GM12878 (cell line): ENCODE data around the gene TSPAN2. TPM values are rescaled to one million over a fixed set of nuclear protein-coding genes. Genes with fewer than 3 reads are reported as not detected.

Source experiments
- ATAC-seq: fragments of 200-7000 bp; cut with Tn5 transposase; 3 replicates; pipeline ENCODE4 v1.9.1; 2020; ENCODE audit warnings: mild to moderate bottlenecking, moderate library complexity
- BruUV-seq: library from RNA; stranded (reverse); fragments of 400-500 nt; replicated peaks from 2 replicates; lab custom pipeline; 2021; lab: Mats Ljungman, UMichigan
- CTCF ChIA-PET: fragments of 300-600 bp; sonication (Branson Sonifier 250); formaldehyde crosslinking; extraction: SDS; loops from one replicate; lab custom pipeline; 2021; ENCODE audit warnings: inconsistent platforms; lab: Yijun Ruan, JAX
- POLR2A ChIA-PET: fragments of 350-600 bp; formaldehyde crosslinking; extraction: SDS; loops from one replicate; lab custom pipeline; 2021; ENCODE audit warnings: inconsistent platforms; lab: Charles Lee
- RAD21 ChIA-PET: fragments of 300-600 bp; sonication (Branson Sonifier 250); formaldehyde crosslinking; loops from one replicate; lab custom pipeline; 2023; ENCODE audit warnings: antibody characterized with exemption; ENCODE audit not compliant: unreplicated experiment; lab: Charles Lee
- SMC1A ChIA-PET: fragments of 300-600 bp; sonication (Branson Sonifier 250); formaldehyde crosslinking; loops from one replicate; lab custom pipeline; 2023; ENCODE audit not compliant: unreplicated experiment, uncharacterized antibody; lab: Charles Lee
- DNase-seq: peaks from one replicate; pipeline ENCODE4 v3.0.0-alpha.2; 2011; ENCODE audit warnings: low read depth, low spot score
- FAIRE-seq: peaks from 3 replicates; lab custom pipeline; 2011; peaks lifted over from hg19 to GRCh38; lab: Jason Lieb, UNC
- H2AFZ ChIP-seq: 2 replicates; pipeline ENCODE4 v1.6.0; 2011; ENCODE audit warnings: low read depth, low read length, control low read depth; ENCODE audit not compliant: control insufficient read depth
- H3K27ac ChIP-seq: 2 replicates; pipeline ENCODE4 v1.5.1; 2011; ENCODE audit warnings: control low read depth; ENCODE audit not compliant: control insufficient read depth, insufficient read depth
- H3K27me3 ChIP-seq, 2 experiments: replicated peaks in 1 of 2; 2 replicates each; pipeline versions ENCODE4 v1.6.0 to v1.6.1; 2011; ENCODE audit warnings: low read length in 1 of 2; ENCODE audit not compliant: control insufficient read depth in 2 of 2, insufficient read depth in 2 of 2
- H3K36me3 ChIP-seq, 2 experiments: 2 replicates each; pipeline ENCODE4 v1.5.1; 2011; ENCODE audit warnings: low read length in 1 of 2; ENCODE audit not compliant: control insufficient read depth in 2 of 2, insufficient read depth in 2 of 2
- H3K4me1 ChIP-seq: 2 replicates; pipeline ENCODE4 v1.6.1; 2011; ENCODE audit warnings: mild to moderate bottlenecking, low read length, moderate library complexity, mixed read lengths; ENCODE audit not compliant: control insufficient read depth, insufficient read depth
- H3K4me2 ChIP-seq: 2 replicates; pipeline ENCODE4 v1.6.0; 2011; ENCODE audit warnings: control low read depth; ENCODE audit not compliant: control insufficient read depth, insufficient read depth
- H3K4me3 ChIP-seq: fragments of 200-600 bp; sonication (generic); 2 replicates; pipeline ENCODE4 v1.5.1; 2016
- H3K79me2 ChIP-seq: 2 replicates; pipeline ENCODE4 v1.6.0; 2011; ENCODE audit warnings: low read length; ENCODE audit not compliant: control insufficient read depth, insufficient read depth
- H3K9ac ChIP-seq: 2 replicates; pipeline ENCODE4 v1.8.0; 2011; ENCODE audit warnings: low read length, control low read depth, mixed read lengths; ENCODE audit not compliant: control insufficient read depth, insufficient read depth
- H3K9me3 ChIP-seq: replicated peaks from 3 replicates; pipeline ENCODE4 v1.5.1; 2011; ENCODE audit warnings: mild to moderate bottlenecking, low read length; ENCODE audit not compliant: control insufficient read depth, insufficient read depth
- H4K20me1 ChIP-seq: 2 replicates; pipeline ENCODE4 v1.6.0; 2011; ENCODE audit not compliant: control insufficient read depth, insufficient read depth
- NFYA ChIP-seq: IDR thresholded peaks from 2 replicates; pipeline ENCODE4 v1.6.1; 2011; ENCODE audit warnings: low read depth, mild to moderate bottlenecking, low read length, improper control_type of control experiment, borderline replicate concordance
- POLR2AphosphoS5 ChIP-seq: IDR thresholded peaks from 2 replicates; pipeline ENCODE4 v1.6.1; 2011; ENCODE audit warnings: mild to moderate bottlenecking, low read length, inconsistent platforms
- POU2F2 ChIP-seq: IDR thresholded peaks from 3 replicates; pipeline ENCODE4 v1.6.1; 2011; ENCODE audit warnings: low read depth, mild to moderate bottlenecking, low read length, borderline replicate concordance
- RAD51 ChIP-seq: fragments of 450-650 bp; IDR thresholded peaks from 2 replicates; pipeline ENCODE4 v1.6.1; 2016; ENCODE audit warnings: moderate library complexity, mild to moderate bottlenecking, inconsistent platforms
- RBBP5 ChIP-seq: fragments of 200-600 bp; sonication (generic); conservative IDR thresholded peaks from 2 replicates; pipeline ENCODE4 v1.6.1; 2016
- SIX5 ChIP-seq: IDR thresholded peaks from 2 replicates; pipeline ENCODE4 v1.6.1; 2011; ENCODE audit warnings: mild to moderate bottlenecking, low read depth, low read length, moderate library complexity; ENCODE audit not compliant: severe bottlenecking
- SP1 ChIP-seq: IDR thresholded peaks from one replicate; pipeline ENCODE4 v1.6.1; 2011; ENCODE audit warnings: low read depth, low read length
- SREBF2 ChIP-seq: IDR thresholded peaks from 2 replicates; pipeline ENCODE4 v1.6.1; 2012; ENCODE audit warnings: mild to moderate bottlenecking, low read length
- TCF12 ChIP-seq: IDR thresholded peaks from 2 replicates; pipeline ENCODE4 v1.6.1; 2011; ENCODE audit warnings: low read depth, mild to moderate bottlenecking, low read length
- ZNF24 ChIP-seq: fragments of 450-650 bp; IDR thresholded peaks from 2 replicates; pipeline ENCODE4 v1.6.1; 2017; ENCODE audit warnings: antibody characterized with exemption, mild to moderate bottlenecking
- ZNF274 ChIP-seq: IDR thresholded peaks from one replicate; pipeline ENCODE4 v1.8.0; 2011; ENCODE audit not compliant: insufficient read length, insufficient read depth
- WGBS: methylation state at CpG from one replicate; pipeline ENCODE4 v1.1.6; 2016; ENCODE audit warnings: low lambda C conversion rate; ENCODE audit not compliant: insufficient replicate concordance, insufficient coverage; ENCODE audit errors: missing lambda C conversion rate; 5-methylcytosine and 5-hydroxymethylcytosine counted together
- in situ Hi-C: fragments of 300-500 bp; cut with MboI; formaldehyde crosslinking; loops from 9 replicates; pipeline ENCODE4 v1.14.3; 2018; ENCODE audit warnings: mixed read lengths
- intact Hi-C: fragments of 100-400 bp; cut with micrococcal nuclease; formaldehyde crosslinking; loops from one replicate; pipeline ENCODE4 v1.14.2; 2022; ENCODE audit not compliant: unreplicated experiment
- polyA plus RNA-seq, 11 experiments: library from polyadenylated mRNA; depleted of rRNA in 4 of 11; unstranded in 6 of 11; stranded (reverse) in 5 of 11; fragments of >200 nt; fragmentation: Nextera tagmentation in 4 of 11; fragmentation: Illumina TruSeq in 1 of 11; extraction: Ambion mirVana in 4 of 11; extraction: Trizol in 1 of 11; gene quantifications; 1 replicate in 1 of 11; 2 replicates in 10 of 11; pipeline versions ENCODE4 v1.2.1 to v1.2.3, GENCODE V29; 2011 to 2016; ENCODE audit warnings: inconsistent platforms in 2 of 11, missing spikeins in 2 of 11, low read depth in 1 of 11
- total RNA-seq, 4 experiments: library from RNA; depleted of rRNA in 3 of 4; stranded (reverse); fragments of >200 nt in 3 of 4; fragmentation: Illumina TruSeq in 1 of 4; extraction: Trizol in 1 of 4; gene quantifications; 2 replicates each; pipeline versions ENCODE4 v1.2.1 to v1.2.3, GENCODE V29; 2013 to 2021
- TF ChIP-seq, protein P1 (sequence below): IDR thresholded peaks from 2 replicates; pipeline ENCODE4 v1.6.1; 2011; ENCODE audit warnings: low read depth, low read length, improper control_type of control experiment, borderline replicate concordance
- TF ChIP-seq, protein P2 (sequence below): fragments of 450-650 bp; IDR thresholded peaks from 2 replicates; pipeline ENCODE4 v1.6.1; 2017; ENCODE audit warnings: borderline replicate concordance
- TF ChIP-seq, protein P3 (sequence below): fragments of 450-650 bp; formaldehyde crosslinking; IDR thresholded peaks from 2 replicates; pipeline ENCODE4 v1.4.0; 2022; ENCODE audit warnings: mild to moderate bottlenecking, moderate library complexity

Gene TSPAN2
- total and polyA plus RNA-seq, 10 of the 15 experiments (the other 5 are each of a cell fraction or from before 2014, with no cell fraction given): under 0.01 to 0.73 TPM; not detected in 8

DNA sequence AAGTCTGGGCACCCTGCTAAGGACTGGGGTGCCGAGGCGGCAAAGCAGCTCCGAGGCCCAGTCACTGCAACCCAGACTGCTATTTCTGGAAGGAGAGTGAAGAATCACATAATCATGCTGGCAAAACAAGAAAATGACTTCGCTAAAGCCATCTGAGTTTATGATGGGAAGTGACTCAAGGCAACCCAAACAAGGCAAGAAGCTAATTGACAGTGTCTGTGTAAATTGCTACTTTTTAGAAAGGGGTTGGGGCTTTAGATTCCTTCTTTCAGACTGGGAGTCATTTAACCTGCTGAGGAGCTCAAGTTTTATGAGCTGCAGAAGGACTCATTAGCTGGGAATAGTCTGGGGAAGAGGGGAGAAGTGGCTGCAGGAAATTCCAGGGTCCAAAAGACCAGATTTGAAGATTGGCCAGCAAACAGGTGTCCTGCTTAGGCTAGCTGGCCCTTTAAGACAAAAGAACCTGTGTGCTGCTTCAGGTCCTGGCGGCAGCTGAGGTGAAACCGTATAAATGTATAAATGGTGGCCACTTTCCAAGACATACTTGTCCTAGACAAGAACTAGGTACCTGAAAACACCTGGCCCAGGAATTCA is 31.5 kb downstream of the TSPAN2 start:
- CTCF ChIA-PET: interaction anchor here (0.8 to 9.3 kb wide), 12 partner anchors 10 to 80 kb away, joined by 3 to 138 read pairs (median 6); no protein-coding TSS in a partner anchor

More for the DNA sequence above, 31.5 kb downstream of the TSPAN2 start:
- Histone ChIP-seq H3K27ac (no peak overlapping the region), H3K4me2 (no peak overlapping the region), H3K4me3 (no peak overlapping the region), H3K79me2 (no peaks in the 10 kb centered on the region)
- no peak for DNase-seq
- TF ChIP-seq POU2F2 (no peak), POLR2AphosphoS5 (no peak), SIX5 (no peak), ZNF24 (no peak), TCF12 (no peak), RAD51 (no peak), SP1 (no peak), RBBP5 (no peak), SREBF2 (no peak), NFYA (no peak), ZNF274 (no peak)
- TF ChIP-seq, protein P1, sequence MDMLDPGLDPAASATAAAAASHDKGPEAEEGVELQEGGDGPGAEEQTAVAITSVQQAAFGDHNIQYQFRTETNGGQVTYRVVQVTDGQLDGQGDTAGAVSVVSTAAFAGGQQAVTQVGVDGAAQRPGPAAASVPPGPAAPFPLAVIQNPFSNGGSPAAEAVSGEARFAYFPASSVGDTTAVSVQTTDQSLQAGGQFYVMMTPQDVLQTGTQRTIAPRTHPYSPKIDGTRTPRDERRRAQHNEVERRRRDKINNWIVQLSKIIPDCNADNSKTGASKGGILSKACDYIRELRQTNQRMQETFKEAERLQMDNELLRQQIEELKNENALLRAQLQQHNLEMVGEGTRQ: no peak
- TF ChIP-seq, protein P2, sequence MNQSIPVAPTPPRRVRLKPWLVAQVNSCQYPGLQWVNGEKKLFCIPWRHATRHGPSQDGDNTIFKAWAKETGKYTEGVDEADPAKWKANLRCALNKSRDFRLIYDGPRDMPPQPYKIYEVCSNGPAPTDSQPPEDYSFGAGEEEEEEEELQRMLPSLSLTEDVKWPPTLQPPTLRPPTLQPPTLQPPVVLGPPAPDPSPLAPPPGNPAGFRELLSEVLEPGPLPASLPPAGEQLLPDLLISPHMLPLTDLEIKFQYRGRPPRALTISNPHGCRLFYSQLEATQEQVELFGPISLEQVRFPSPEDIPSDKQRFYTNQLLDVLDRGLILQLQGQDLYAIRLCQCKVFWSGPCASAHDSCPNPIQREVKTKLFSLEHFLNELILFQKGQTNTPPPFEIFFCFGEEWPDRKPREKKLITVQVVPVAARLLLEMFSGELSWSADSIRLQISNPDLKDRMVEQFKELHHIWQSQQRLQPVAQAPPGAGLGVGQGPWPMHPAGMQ: no peak
- TF ChIP-seq, protein P3, sequence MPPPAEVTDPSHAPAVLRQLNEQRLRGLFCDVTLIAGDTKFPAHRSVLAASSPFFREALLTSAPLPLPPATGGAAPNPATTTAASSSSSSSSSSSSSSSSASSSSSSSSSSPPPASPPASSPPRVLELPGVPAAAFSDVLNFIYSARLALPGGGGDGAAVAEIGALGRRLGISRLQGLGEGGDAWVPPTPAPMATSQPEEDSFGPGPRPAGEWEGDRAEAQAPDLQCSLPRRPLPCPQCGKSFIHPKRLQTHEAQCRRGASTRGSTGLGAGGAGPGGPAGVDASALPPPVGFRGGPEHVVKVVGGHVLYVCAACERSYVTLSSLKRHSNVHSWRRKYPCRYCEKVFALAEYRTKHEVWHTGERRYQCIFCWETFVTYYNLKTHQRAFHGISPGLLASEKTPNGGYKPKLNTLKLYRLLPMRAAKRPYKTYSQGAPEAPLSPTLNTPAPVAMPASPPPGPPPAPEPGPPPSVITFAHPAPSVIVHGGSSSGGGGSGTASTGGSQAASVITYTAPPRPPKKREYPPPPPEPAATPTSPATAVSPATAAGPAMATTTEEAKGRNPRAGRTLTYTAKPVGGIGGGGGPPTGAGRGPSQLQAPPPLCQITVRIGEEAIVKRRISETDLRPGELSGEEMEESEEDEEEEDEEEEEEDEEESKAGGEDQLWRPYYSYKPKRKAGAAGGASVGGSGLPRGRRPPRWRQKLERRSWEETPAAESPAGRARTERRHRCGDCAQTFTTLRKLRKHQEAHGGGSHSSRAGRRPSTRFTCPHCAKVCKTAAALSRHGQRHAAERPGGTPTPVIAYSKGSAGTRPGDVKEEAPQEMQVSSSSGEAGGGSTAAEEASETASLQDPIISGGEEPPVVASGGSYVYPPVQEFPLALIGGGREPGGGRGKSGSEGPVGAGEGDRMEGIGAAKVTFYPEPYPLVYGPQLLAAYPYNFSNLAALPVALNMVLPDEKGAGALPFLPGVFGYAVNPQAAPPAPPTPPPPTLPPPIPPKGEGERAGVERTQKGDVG (CRISPR knock-in tag): no peak
- TF ChIP-seq, all 136 proteins: peak for 0
- Histone ChIP-seq H3K36me3 (no peaks in the 10 kb centered on the region), H4K20me1 (no peaks in the 10 kb centered on the region), H3K27me3 (no peaks in the 10 kb centered on the region; a peak in 1 of 4 replicates), H3K9me3 (no peaks in the 10 kb centered on the region), H3K4me1 (no peaks in the 10 kb centered on the region), H2AFZ (no peak overlapping the region), H3K9ac (no peak overlapping the region)
- ChIA-PET RAD21 (interaction anchor here (0.9 to 3.9 kb wide), 8 partner anchors 8 to 78 kb away, joined by 3 to 27 read pairs (median 5); no protein-coding TSS in a partner anchor), POLR2A (interaction anchor here (0.6 to 2.5 kb wide), 5 partner anchors 9 to 87 kb away, joined by 3 to 10 read pairs (median 8); no protein-coding TSS in a partner anchor), SMC1A (interaction anchor here (0.6 to 4.1 kb wide), 17 partner anchors 9 to 77 kb away, joined by 3 to 32 read pairs (median 5); no protein-coding TSS in a partner anchor)
- ATAC-seq (no peak), FAIRE-seq (no peak)
- in situ Hi-C loops: loop anchor here (10.0 kb wide), 1 partner anchor 713 kb away; no protein-coding TSS in a partner anchor
- BruUV-seq: no TSS peak
- intact Hi-C loops: no loop called here
- WGBS: 45% methylated on average over 6 of the region's 6 CpGs
